ENCODE measurements around the gene SSR4. TPM values are rescaled to one million over a fixed set of nuclear protein-coding genes. Genes with fewer than 3 reads are reported as not detected.

SSR4 gene
- polyA plus RNA-seq, 1 donor (not counting 4 experiments of a cell fraction or from before 2014, with no cell fraction given) = 187 TPM

DNA sequence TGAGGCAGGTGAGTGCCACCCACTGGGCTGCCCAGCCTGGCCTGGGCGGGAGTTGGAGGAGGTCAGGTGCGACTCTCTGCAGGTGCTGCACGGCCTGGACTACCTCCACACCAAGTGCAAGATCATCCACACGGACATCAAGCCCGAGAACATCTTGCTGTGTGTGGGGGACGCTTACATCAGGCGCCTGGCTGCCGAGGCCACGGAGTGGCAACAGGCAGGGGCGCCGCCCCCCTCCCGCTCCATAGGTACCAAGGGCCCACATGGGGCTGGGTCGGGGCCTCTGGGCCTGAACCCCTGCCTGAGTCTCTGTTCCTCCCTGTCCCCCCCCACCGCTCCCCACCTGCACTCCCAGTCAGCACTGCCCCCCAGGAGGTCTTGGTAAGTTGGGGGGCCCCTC lies 11.6 kb upstream of the SSR4 start:
- H3K36me3 ChIP-seq (ENCODE audit: control insufficient read depth in 2 of 2, extremely low read depth in 1 of 2, insufficient read depth in 2 of 2, low read length in 2 of 2) = no peaks in the 10 kb centered on the region
- H3K9me1 ChIP-seq (ENCODE audit: control insufficient read depth, extremely low read depth, insufficient read depth, low read length) = no peaks in the 10 kb centered on the region
- H3K27me3 ChIP-seq (ENCODE audit: control insufficient read depth, extremely low read depth, insufficient read depth, low read length) = no peaks in the 10 kb centered on the region
- H4K20me1 ChIP-seq (ENCODE audit: control insufficient read depth, extremely low read depth, insufficient read depth, low read length) = no peaks in the 10 kb centered on the region
- H3K4me2 ChIP-seq (ENCODE audit: control insufficient read depth, extremely low read depth, insufficient read depth, low read depth, low read length) = no peak overlapping the region
- FAIRE-seq = no peak
- H3K4me3 ChIP-seq (ENCODE audit: control insufficient read depth in 2 of 3, extremely low read depth in 1 of 3, insufficient read depth in 2 of 3, low read depth in 1 of 3, low read length in 3 of 3) = no peak overlapping the region
- H2AFZ ChIP-seq (ENCODE audit: control insufficient read depth, low read length) = no peak overlapping the region
- TF ChIP-seq CTCF (optimal IDR thresholded peaks at IDR 0.05 in 1 of 3, IDR thresholded peaks at IDR 0.05 in 1 of 3, conservative IDR thresholded peaks at IDR 0.05 in 1 of 3; ENCODE audit: extremely low read depth in 1 of 3, insufficient read depth in 2 of 3, low read length in 3 of 3) = no peak
- no peak for TF ChIP-seq EZH2 (IDR thresholded peaks at IDR 0.05; ENCODE audit: low read length)
- no peak for DNase-seq (ENCODE audit: low read depth, low spot score)
- H3K4me1 ChIP-seq (ENCODE audit: control insufficient read depth, extremely low read depth, insufficient read depth, low read length) = peaks cover 7% of the 10 kb centered on the region
- H3K27ac ChIP-seq (ENCODE audit: control insufficient read depth, insufficient read depth, low read length) = no peak overlapping the region
- no peaks in the 10 kb centered on the region for H3K79me2 ChIP-seq (ENCODE audit: control insufficient read depth, insufficient read depth, low read length)
- dilution Hi-C loops (cut with MboI; ENCODE audit: extremely low pct_ligation_motif_present, low sequenced_read_pairs) = no loop called here
- no peak overlapping the region for H3K9ac ChIP-seq (ENCODE audit: control insufficient read depth, extremely low read depth, insufficient read depth, low read length)
- no peaks in the 10 kb centered on the region for H3K9me3 ChIP-seq (ENCODE audit: control insufficient read depth, low read depth, low read length)

DNA sequence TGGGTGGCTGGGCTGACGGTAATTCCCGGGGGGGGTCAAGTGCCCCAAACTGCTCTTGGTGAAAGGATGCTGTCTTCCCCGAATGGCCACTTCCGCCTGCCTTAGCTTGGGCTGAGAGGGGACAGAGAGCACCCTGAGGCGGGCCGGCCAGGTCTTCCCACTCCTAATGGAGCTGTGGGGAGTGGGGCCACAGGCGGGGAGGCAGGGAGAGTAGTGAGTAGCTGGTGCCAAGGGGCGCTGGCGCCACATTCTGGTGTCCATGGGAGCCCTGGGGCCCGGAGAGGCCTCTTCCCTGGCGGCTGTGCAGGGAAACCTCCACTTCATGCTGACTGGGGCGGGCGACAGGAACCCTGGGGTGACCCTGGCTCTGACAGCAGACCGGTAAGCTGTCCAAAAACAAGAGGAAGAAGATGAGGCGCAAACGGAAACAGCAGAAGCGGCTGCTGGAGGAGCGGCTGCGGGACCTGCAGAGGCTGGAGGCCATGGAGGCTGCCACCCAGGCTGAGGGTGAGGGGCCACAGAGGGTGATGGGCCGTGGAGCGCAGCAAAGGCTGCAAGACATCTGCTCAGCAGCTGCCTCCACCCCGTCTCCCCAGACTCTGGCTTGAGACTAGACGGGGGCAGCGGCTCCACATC lies 11.0 kb upstream of the SSR4 start:
- H4K20me1 ChIP-seq (ENCODE audit: control insufficient read depth, extremely low read depth, insufficient read depth, low read length) = no peaks in the 10 kb centered on the region
- no peaks in the 10 kb centered on the region for H3K27me3 ChIP-seq (ENCODE audit: control insufficient read depth, extremely low read depth, insufficient read depth, low read length)
- H3K36me3 ChIP-seq (ENCODE audit: control insufficient read depth in 2 of 2, extremely low read depth in 1 of 2, insufficient read depth in 2 of 2, low read length in 2 of 2) = no peaks in the 10 kb centered on the region
- H3K4me1 ChIP-seq (ENCODE audit: control insufficient read depth, extremely low read depth, insufficient read depth, low read length) = peaks cover 4% of the 10 kb centered on the region
- TF ChIP-seq CTCF (optimal IDR thresholded peaks at IDR 0.05 in 1 of 3, IDR thresholded peaks at IDR 0.05 in 1 of 3, conservative IDR thresholded peaks at IDR 0.05 in 1 of 3; ENCODE audit: extremely low read depth in 1 of 3, insufficient read depth in 2 of 3, low read length in 3 of 3) (no peak), EZH2 (IDR thresholded peaks at IDR 0.05; ENCODE audit: low read length) (no peak)
- DNase-seq (ENCODE audit: low read depth, low spot score) (no peak), FAIRE-seq (no peak)
- no peak overlapping the region for H3K9ac ChIP-seq (ENCODE audit: control insufficient read depth, extremely low read depth, insufficient read depth, low read length)
- no peak overlapping the region for H2AFZ ChIP-seq (ENCODE audit: control insufficient read depth, low read length)
- H3K9me1 ChIP-seq (ENCODE audit: control insufficient read depth, extremely low read depth, insufficient read depth, low read length) = no peaks in the 10 kb centered on the region
- no peak overlapping the region for H3K4me2 ChIP-seq (ENCODE audit: control insufficient read depth, extremely low read depth, insufficient read depth, low read depth, low read length)
- H3K4me3 ChIP-seq (ENCODE audit: control insufficient read depth in 2 of 3, extremely low read depth in 1 of 3, insufficient read depth in 2 of 3, low read depth in 1 of 3, low read length in 3 of 3) = no peak overlapping the region
- H3K79me2 ChIP-seq (ENCODE audit: control insufficient read depth, insufficient read depth, low read length) = no peaks in the 10 kb centered on the region
- dilution Hi-C loops (cut with MboI; ENCODE audit: extremely low pct_ligation_motif_present, low sequenced_read_pairs) = no loop called here
- no peak overlapping the region for H3K27ac ChIP-seq (ENCODE audit: control insufficient read depth, insufficient read depth, low read length)
- no peaks in the 10 kb centered on the region for H3K9me3 ChIP-seq (ENCODE audit: control insufficient read depth, low read depth, low read length)
